Activated CD4-positive, alpha-beta T cell treated with anti-CD3 and anti-CD28 coated beads, Interleukin-2, amount 10 ng/mL, durations not matched to agents 24 days and 14 days (primary cell): Measurements from ENCODE around the gene PTPRT. TPM values are rescaled to one million over a fixed set of nuclear protein-coding genes. Genes with fewer than 3 reads are reported as not detected.

ENCODE experiments used
- DNase-seq: peaks from one replicate; pipeline ENCODE4 v3.0.0; 2022
- H3K27ac Mint-ChIP-seq: one replicate; pipeline ENCODE4 v1.8.0; 2022; ENCODE audit warnings: mild to moderate bottlenecking, mixed read lengths
- H3K27me3 Mint-ChIP-seq: one replicate; pipeline ENCODE4 v1.8.0; 2022; ENCODE audit warnings: mixed read lengths
- H3K36me3 Mint-ChIP-seq: one replicate; pipeline ENCODE4 v1.8.0; 2022; ENCODE audit warnings: low read depth, mild to moderate bottlenecking, mixed read lengths
- H3K4me1 Mint-ChIP-seq: one replicate; pipeline ENCODE4 v1.8.0; 2021; ENCODE audit warnings: mixed read lengths
- H3K4me3 Mint-ChIP-seq: one replicate; pipeline ENCODE4 v1.8.0; 2022; ENCODE audit warnings: mild to moderate bottlenecking, moderate library complexity, mixed read lengths
- H3K9me3 Mint-ChIP-seq: one replicate; pipeline ENCODE4 v1.8.0; 2021; ENCODE audit warnings: mixed read lengths
- intact Hi-C: fragments of 100-400 bp; cut with micrococcal nuclease; formaldehyde crosslinking; loops from one replicate; pipeline ENCODE4 v1.15.1; 2023
- total RNA-seq: library from RNA; stranded (reverse); gene quantifications from 2 replicates; pipeline ENCODE4 v1.2.3, GENCODE V29; 2022

The PTPRT gene
- total RNA-seq, 1 donor from 2014 or later: not detected

GRCh38 chr20:43123180-43123579 lies 66.5 kb downstream of the PTPRT start:
- no peaks in the 10 kb centered on the region for H3K9me3 Mint-ChIP-seq

DNA sequence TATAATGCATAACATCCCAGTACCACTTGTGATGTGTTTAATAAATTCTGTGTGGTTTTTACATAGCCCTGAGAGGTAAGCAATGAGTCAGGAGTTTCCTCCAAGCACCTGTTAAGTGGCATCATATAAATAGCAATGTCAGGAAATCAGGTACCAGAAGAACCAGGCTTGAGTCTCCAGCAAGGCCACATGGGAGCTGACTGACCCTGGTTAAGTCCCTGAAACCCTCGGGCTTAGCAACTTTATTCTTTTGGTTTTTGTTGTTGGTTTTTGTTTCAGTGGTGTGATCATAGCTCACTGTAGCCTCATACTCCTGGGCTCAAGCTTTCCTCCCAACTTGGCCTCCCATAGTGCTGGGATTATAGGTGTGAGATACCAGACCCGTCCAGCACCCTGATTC lies 70.0 kb downstream of the PTPRT start:
- Mint-ChIP-seq H3K27ac (no peak overlapping the region), H3K27me3 (no peaks in the 10 kb centered on the region), H3K4me1 (no peaks in the 10 kb centered on the region), H3K9me3 (no peaks in the 10 kb centered on the region), H3K36me3 (no peaks in the 10 kb centered on the region), H3K4me3 (no peak overlapping the region)
- DNase-seq: no peak
- intact Hi-C loops: no loop called here

More at GRCh38 chr20:43123180-43123579, 66.5 kb downstream of the PTPRT start:
- H3K4me1 Mint-ChIP-seq: no peaks in the 10 kb centered on the region
- H3K36me3 Mint-ChIP-seq: no peaks in the 10 kb centered on the region
- intact Hi-C loops: no loop called here
- H3K27ac Mint-ChIP-seq: no peak overlapping the region
- H3K27me3 Mint-ChIP-seq: no peaks in the 10 kb centered on the region
- H3K4me3 Mint-ChIP-seq: no peak overlapping the region
- DNase-seq: no peak

DNA sequence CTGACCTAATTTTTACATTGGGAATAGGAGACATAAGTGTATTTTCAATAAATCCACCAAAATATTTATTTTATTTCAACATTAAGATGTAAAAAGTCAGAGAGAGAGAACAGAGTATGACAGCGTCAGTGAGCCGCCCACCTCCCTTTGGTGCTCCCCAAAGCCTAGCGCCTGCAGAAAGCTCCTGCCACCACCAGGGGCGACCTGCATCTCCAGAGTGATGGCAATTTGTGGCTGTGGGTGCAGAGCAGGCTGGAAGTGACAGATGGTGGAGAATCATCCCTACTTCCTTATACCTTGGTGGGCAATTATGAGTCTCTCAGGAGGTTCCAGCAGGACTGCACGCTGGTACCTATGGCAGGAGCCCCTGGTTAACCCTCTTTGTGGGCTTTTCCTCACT lies 87.3 kb downstream of the PTPRT start:
- no peak overlapping the region for H3K27ac Mint-ChIP-seq
- no peaks in the 10 kb centered on the region for H3K27me3 Mint-ChIP-seq
- no peaks in the 10 kb centered on the region for H3K9me3 Mint-ChIP-seq
- H3K4me3 Mint-ChIP-seq: no peak overlapping the region
- DNase-seq: no peak
- H3K4me1 Mint-ChIP-seq: no peaks in the 10 kb centered on the region
- no peaks in the 10 kb centered on the region for H3K36me3 Mint-ChIP-seq
- intact Hi-C loops: no loop called here

DNA sequence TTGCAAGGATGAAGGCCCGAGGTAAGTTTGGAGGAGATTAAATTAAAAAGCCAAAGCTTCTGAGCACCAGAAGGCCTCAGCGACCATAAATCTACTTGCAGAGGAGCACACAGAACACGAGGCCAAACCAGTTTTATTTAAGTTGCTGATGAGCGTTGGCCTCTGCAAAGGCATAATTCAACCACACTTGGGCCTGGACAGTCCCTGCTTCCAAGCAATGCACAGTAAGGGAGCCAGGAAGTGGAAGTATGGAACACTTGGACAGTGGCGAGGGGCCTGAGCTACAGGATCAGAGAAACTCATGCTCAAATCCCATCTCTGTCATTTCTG lies 92.8 kb downstream of the PTPRT start:
- Mint-ChIP-seq H3K4me3 (no peak overlapping the region), H3K4me1 (no peaks in the 10 kb centered on the region), H3K27me3 (no peaks in the 10 kb centered on the region), H3K36me3 (no peaks in the 10 kb centered on the region), H3K9me3 (peaks cover 13% of the 10 kb centered on the region), H3K27ac (no peak overlapping the region)
- intact Hi-C loops: no loop called here
- DNase-seq: no peak

DNA sequence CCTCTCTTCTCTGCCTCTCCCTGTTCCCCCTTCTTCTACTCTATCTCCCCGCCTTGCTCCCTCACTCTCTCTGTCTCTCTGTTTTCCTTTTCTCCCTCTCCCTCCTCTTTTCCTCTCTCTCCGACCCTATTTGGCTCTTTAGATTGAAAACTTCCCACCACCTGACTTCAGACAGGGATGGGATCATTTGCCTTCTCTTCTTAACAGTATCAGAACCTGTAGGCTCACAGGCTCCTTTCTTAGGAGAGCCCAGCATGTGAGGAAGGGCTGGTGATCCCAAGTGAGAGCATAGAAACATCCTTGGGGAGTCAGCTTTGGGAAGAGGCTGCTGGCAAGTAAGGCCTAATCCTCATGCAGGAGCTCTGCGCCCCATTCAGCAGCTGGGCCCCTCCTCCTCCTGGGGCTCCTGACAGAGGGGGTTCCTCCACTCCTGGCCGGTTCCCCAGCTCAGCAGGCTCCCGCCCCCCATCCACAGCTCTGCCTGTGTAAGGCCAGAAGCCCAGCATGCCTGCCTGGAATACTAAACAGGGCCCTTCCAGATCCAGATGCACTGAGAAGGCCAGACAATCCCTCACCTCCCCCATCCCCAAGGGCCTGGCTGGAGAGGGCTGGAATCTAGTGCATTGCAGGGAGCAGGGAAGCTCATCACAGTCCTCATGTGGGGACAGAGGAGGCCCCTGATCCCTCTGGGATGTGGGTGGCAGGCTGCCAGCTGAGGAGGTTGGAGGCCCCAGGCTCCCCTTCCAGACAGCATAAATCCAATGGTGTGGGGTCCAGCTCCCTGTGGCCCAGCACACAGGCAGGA lies 93.4 kb downstream of the PTPRT start:
- Mint-ChIP-seq H3K36me3 (no peaks in the 10 kb centered on the region), H3K4me1 (no peaks in the 10 kb centered on the region)
- intact Hi-C loops: no loop called here

GRCh38 chr20:43095034-43095433 lies 94.7 kb downstream of the PTPRT start:
- DNase-seq: no peak

More for the DNA sequence above, 93.4 kb downstream of the PTPRT start:
- Mint-ChIP-seq H3K27ac (no peak overlapping the region), H3K27me3 (no peaks in the 10 kb centered on the region), H3K4me3 (no peak overlapping the region), H3K9me3 (peaks cover 17% of the 10 kb centered on the region)
- DNase-seq: no peak

GRCh38 chr20:43092386-43093088 lies 97.2 kb downstream of the PTPRT start:
- no peaks in the 10 kb centered on the region for H3K4me1 Mint-ChIP-seq
- H3K27ac Mint-ChIP-seq: no peak overlapping the region
- H3K9me3 Mint-ChIP-seq: peaks cover 17% of the 10 kb centered on the region
- no peaks in the 10 kb centered on the region for H3K36me3 Mint-ChIP-seq
- no peak for DNase-seq
- no peaks in the 10 kb centered on the region for H3K27me3 Mint-ChIP-seq
- intact Hi-C loops: no loop called here
- no peak overlapping the region for H3K4me3 Mint-ChIP-seq

More at GRCh38 chr20:43095034-43095433, 94.7 kb downstream of the PTPRT start:
- Mint-ChIP-seq H3K4me3 (no peak overlapping the region), H3K36me3 (no peaks in the 10 kb centered on the region), H3K27ac (no peak overlapping the region), H3K27me3 (no peaks in the 10 kb centered on the region), H3K4me1 (no peaks in the 10 kb centered on the region), H3K9me3 (peaks cover 17% of the 10 kb centered on the region)
- intact Hi-C loops: no loop called here

GRCh38 chr20:43068482-43068881 lies 121.2 kb downstream of the PTPRT start:
- Mint-ChIP-seq H3K9me3 (no peaks in the 10 kb centered on the region), H3K27me3 (no peaks in the 10 kb centered on the region), H3K27ac (no peak overlapping the region), H3K4me3 (no peak overlapping the region), H3K36me3 (no peaks in the 10 kb centered on the region), H3K4me1 (no peaks in the 10 kb centered on the region)
- intact Hi-C loops: no loop called here
- DNase-seq: no peak

DNA sequence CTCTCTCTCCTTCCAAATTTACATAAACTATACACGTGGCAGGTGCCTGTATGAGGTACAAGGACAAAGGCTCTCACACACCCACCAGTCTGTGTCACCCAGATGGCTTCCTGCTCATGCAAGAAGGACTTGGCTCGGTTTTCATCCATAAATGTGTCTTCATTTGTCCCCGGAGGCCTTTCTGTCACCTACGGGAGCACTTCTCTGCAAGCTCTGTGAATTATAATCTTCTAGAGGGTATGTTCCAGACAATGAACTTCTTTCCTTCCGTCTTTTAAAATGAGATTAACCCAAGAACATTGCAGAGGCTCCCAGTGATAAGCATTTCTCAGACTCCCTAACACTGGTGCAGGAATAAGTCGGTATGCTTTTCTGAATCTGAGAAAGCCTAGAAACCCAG lies 123.6 kb downstream of the PTPRT start:
- no peak overlapping the region for H3K4me3 Mint-ChIP-seq
- no peaks in the 10 kb centered on the region for H3K36me3 Mint-ChIP-seq
- no peaks in the 10 kb centered on the region for H3K9me3 Mint-ChIP-seq
- no peak for DNase-seq
- intact Hi-C loops: no loop called here
- H3K4me1 Mint-ChIP-seq: no peaks in the 10 kb centered on the region
- no peaks in the 10 kb centered on the region for H3K27me3 Mint-ChIP-seq
- no peak overlapping the region for H3K27ac Mint-ChIP-seq

- Mint-ChIP-seq H3K9me3 (no peaks in the 10 kb centered on the region), H3K4me3 (no peak overlapping the region), H3K27me3 (no peaks in the 10 kb centered on the region), H3K36me3 (no peaks in the 10 kb centered on the region), H3K27ac (no peak overlapping the region), H3K4me1 (no peaks in the 10 kb centered on the region)
- no peak for DNase-seq
- intact Hi-C loops: no loop called here
These were observed 124.4 kb downstream of the PTPRT start for GRCh38 chr20:43065299-43065698.

GRCh38 chr20:43058077-43058476 lies 131.6 kb downstream of the PTPRT start:
- Mint-ChIP-seq H3K4me3 (no peak overlapping the region), H3K27ac (no peak overlapping the region), H3K4me1 (no peaks in the 10 kb centered on the region), H3K9me3 (no peaks in the 10 kb centered on the region), H3K36me3 (no peaks in the 10 kb centered on the region), H3K27me3 (no peaks in the 10 kb centered on the region)
- intact Hi-C loops: no loop called here
- no peak for DNase-seq

DNA sequence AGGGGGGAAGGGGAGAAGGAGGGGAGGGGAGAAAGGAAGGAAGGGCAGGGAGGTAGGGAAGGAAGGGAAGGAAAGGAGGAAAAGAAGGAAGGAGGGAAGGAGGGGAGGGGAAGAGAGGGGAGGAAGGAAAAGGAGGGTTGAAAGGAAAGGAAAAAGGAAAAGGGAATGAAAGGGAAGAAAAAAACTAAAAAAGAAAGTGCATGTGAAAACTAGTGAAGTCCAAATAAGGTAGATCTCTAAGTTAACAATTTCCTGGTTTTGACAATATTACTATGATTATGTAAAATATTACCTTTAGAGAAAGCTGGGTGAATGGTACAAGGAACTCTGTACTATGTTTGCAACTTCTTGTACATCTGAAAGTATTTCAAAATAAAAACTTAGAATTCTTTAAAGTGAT lies 132.4 kb downstream of the PTPRT start:
- Mint-ChIP-seq H3K27me3 (no peaks in the 10 kb centered on the region), H3K4me3 (no peak overlapping the region), H3K9me3 (no peaks in the 10 kb centered on the region)

GRCh38 chr20:43055181-43055884 lies 134.4 kb downstream of the PTPRT start:
- H3K27me3 Mint-ChIP-seq: no peaks in the 10 kb centered on the region
- H3K27ac Mint-ChIP-seq: no peak overlapping the region
- H3K9me3 Mint-ChIP-seq: no peaks in the 10 kb centered on the region
- intact Hi-C loops: no loop called here
- no peak overlapping the region for H3K4me3 Mint-ChIP-seq
- no peaks in the 10 kb centered on the region for H3K4me1 Mint-ChIP-seq
- H3K36me3 Mint-ChIP-seq: no peaks in the 10 kb centered on the region
- no peak for DNase-seq

More for the DNA sequence above, 132.4 kb downstream of the PTPRT start:
- no peak for DNase-seq
- Mint-ChIP-seq H3K36me3 (no peaks in the 10 kb centered on the region), H3K4me1 (no peaks in the 10 kb centered on the region), H3K27ac (no peak overlapping the region)
- intact Hi-C loops: no loop called here

- H3K27me3 Mint-ChIP-seq: no peaks in the 10 kb centered on the region
These were observed 137.2 kb downstream of the PTPRT start for GRCh38 chr20:43052532-43052931.

More at GRCh38 chr20:43052532-43052931, 137.2 kb downstream of the PTPRT start:
- Mint-ChIP-seq H3K4me1 (no peaks in the 10 kb centered on the region), H3K27ac (no peak overlapping the region), H3K36me3 (no peaks in the 10 kb centered on the region), H3K4me3 (no peak overlapping the region), H3K9me3 (no peaks in the 10 kb centered on the region)
- DNase-seq: no peak
- intact Hi-C loops: no loop called here
